ENCODE measurements around the gene AP2A2.

- TF ChIP-seq TCF7L2 (IDR thresholded peaks at IDR 0.05; ENCODE audit: low read depth, low read length), result no peak
- TF ChIP-seq CTCF (IDR thresholded peaks at IDR 0.05), result no peak
- no peak for TF ChIP-seq REST (IDR thresholded peaks at IDR 0.05; ENCODE audit: insufficient read depth in 1 of 2, low read depth in 2 of 2, low read length in 1 of 2)
- TF ChIP-seq SIN3A (IDR thresholded peaks at IDR 0.05; ENCODE audit: borderline replicate concordance, insufficient read depth, low read depth, low read length), result no peak
- no peak; the same call in 1 of the 2 replicates for TF ChIP-seq POLR2AphosphoS5 (IDR thresholded peaks at IDR 0.05; ENCODE audit: low read depth, low read length)
These were observed 100.4 kb downstream of the AP2A2 start for GRCh38 chr11:1026163-1026450.
